DND-41 (cell line): Measurements from ENCODE around the gene ZBTB7B.

ENCODE experiments used
- CTCF ChIP-seq: IDR thresholded peaks from 2 replicates; pipeline ENCODE4 v1.5.1; 2012; ENCODE audit warnings: borderline replicate concordance, low read length, moderate library complexity, mild to moderate bottlenecking; ENCODE audit not compliant: poor library complexity, severe bottlenecking; ENCODE audit errors: extremely low read depth
- EZH2 ChIP-seq: IDR thresholded peaks from 3 replicates; pipeline ENCODE4 v1.6.1; 2012; ENCODE audit warnings: borderline replicate concordance, low read depth, mild to moderate bottlenecking, moderate library complexity, low read length, inconsistent platforms; ENCODE audit not compliant: severe bottlenecking

- TF ChIP-seq CTCF: no peak
- TF ChIP-seq EZH2: no peak
Observed at GRCh38 chr1:155030899-155031298, 28.3 kb downstream of the ZBTB7B start.
